Neuronal stem cell (in vitro differentiated cells): ENCODE results near the gene SERPINB12.

Experiments used
- DNase-seq: peaks from one replicate; pipeline ENCODE4 v3.0.0-alpha.2; 2013; ENCODE audit warnings: low spot score
- H2AFZ ChIP-seq: one replicate; pipeline ENCODE4 v1.6.1; 2013; ENCODE audit warnings: mild to moderate bottlenecking, low read length, inconsistent platforms
- H2AK5ac ChIP-seq: 2 replicates; pipeline ENCODE4 v1.6.1; 2013; ENCODE audit warnings: low read depth, mild to moderate bottlenecking, inconsistent platforms, low read length, moderate library complexity, mixed read lengths
- H2BK120ac ChIP-seq: 2 replicates; pipeline ENCODE4 v1.6.1; 2013; ENCODE audit warnings: low read depth, mild to moderate bottlenecking, inconsistent platforms, low read length, moderate library complexity, mixed read lengths
- H2BK12ac ChIP-seq: one replicate; pipeline ENCODE4 v1.6.1; 2013; ENCODE audit warnings: low read length, inconsistent platforms
- H2BK15ac ChIP-seq: 2 replicates; pipeline ENCODE4 v1.6.1; 2013; ENCODE audit warnings: mild to moderate bottlenecking, low read length, inconsistent platforms, mixed read lengths
- H2BK5ac ChIP-seq: one replicate; pipeline ENCODE4 v1.6.1; 2013; ENCODE audit warnings: inconsistent platforms, mild to moderate bottlenecking, low read length, moderate library complexity
- H3K14ac ChIP-seq: one replicate; pipeline ENCODE4 v1.6.1; 2013; ENCODE audit warnings: low read length, inconsistent platforms
- H3K18ac ChIP-seq: 2 replicates; pipeline ENCODE4 v1.6.1; 2013; ENCODE audit warnings: low read length, inconsistent platforms
- H3K23ac ChIP-seq: 2 replicates; pipeline ENCODE4 v1.6.1; 2013; ENCODE audit warnings: low read depth, mild to moderate bottlenecking, mixed read lengths, low read length, inconsistent platforms; ENCODE audit not compliant: poor library complexity
- H3K27ac ChIP-seq: replicated peaks from 3 replicates; pipeline ENCODE4 v1.5.1; 2013; ENCODE audit warnings: low read length, inconsistent platforms
- H3K27me3 ChIP-seq, 3 experiments: 2 replicates each; pipeline ENCODE4 v1.6.1; 2013; ENCODE audit warnings: low read length in 3 of 3, mild to moderate bottlenecking in 2 of 3, inconsistent platforms in 1 of 3, low read depth in 1 of 3, mixed read lengths in 1 of 3, moderate library complexity in 1 of 3; ENCODE audit not compliant: control insufficient read depth in 3 of 3, insufficient read depth in 3 of 3
- H3K36me3 ChIP-seq, 2 donors: replicated peaks in 1 of 2; 2 replicates each; pipeline ENCODE4 v1.6.1; 2013; ENCODE audit warnings: low read length in 2 of 2; ENCODE audit not compliant: control insufficient read depth in 2 of 2, insufficient read depth in 2 of 2
- H3K4ac ChIP-seq: 2 replicates; pipeline ENCODE4 v1.6.1; 2013; ENCODE audit warnings: inconsistent platforms, mild to moderate bottlenecking, low read length, moderate library complexity
- H3K4me1 ChIP-seq, 2 donors: 1 replicate in 1 of 2; 2 replicates in 1 of 2; pipeline ENCODE4 v1.6.1; 2013; ENCODE audit warnings: low read length in 2 of 2, low read depth in 1 of 2; ENCODE audit not compliant: control insufficient read depth in 2 of 2, insufficient read depth in 1 of 2
- H3K4me2 ChIP-seq: one replicate; pipeline ENCODE4 v1.6.1; 2013; ENCODE audit warnings: mild to moderate bottlenecking, low read length, inconsistent platforms; ENCODE audit not compliant: insufficient read depth, poor library complexity, severe bottlenecking
- H3K4me3 ChIP-seq, 2 donors: 2 replicates each; pipeline ENCODE4 v1.5.1; 2013; ENCODE audit warnings: low read length in 2 of 2, mild to moderate bottlenecking in 2 of 2, inconsistent platforms in 1 of 2, moderate library complexity in 1 of 2
- H3K79me1 ChIP-seq: one replicate; pipeline ENCODE4 v1.6.1; 2013; ENCODE audit warnings: low read depth, mild to moderate bottlenecking, inconsistent platforms, low read length, moderate library complexity
- H3K9ac ChIP-seq: one replicate; pipeline ENCODE4 v1.6.1; 2013; ENCODE audit warnings: mild to moderate bottlenecking, low read depth, low read length, inconsistent platforms; ENCODE audit not compliant: poor library complexity
- H3K9me3 ChIP-seq, 2 donors: replicated peaks in 1 of 2; 2 replicates each; pipeline versions ENCODE3 to v1.6.1; 2013; ENCODE audit warnings: low read length in 2 of 2, mild to moderate bottlenecking in 2 of 2, inconsistent platforms in 1 of 2, low read depth in 1 of 2, mixed read lengths in 1 of 2, moderate library complexity in 1 of 2; ENCODE audit not compliant: control insufficient read depth in 2 of 2, insufficient read depth in 1 of 2
- H4K8ac ChIP-seq: one replicate; pipeline ENCODE4 v1.6.1; 2013; ENCODE audit warnings: low read depth, mild to moderate bottlenecking, inconsistent platforms, low read length, moderate library complexity
- H4K91ac ChIP-seq: one replicate; pipeline ENCODE4 v1.6.1; 2013; ENCODE audit warnings: low read length, low read depth, mild to moderate bottlenecking, inconsistent platforms; ENCODE audit not compliant: poor library complexity
- WGBS, 2 donors: extraction: QIAGEN DNeasy Blood & Tissue Kit; methylation state at CpG; one replicate each; pipeline ENCODE4 v1.1.7; 2013; ENCODE audit warnings: missing lambda C conversion rate in 2 of 2, mixed read lengths in 1 of 2; ENCODE audit not compliant: insufficient read length in 2 of 2, insufficient replicate concordance in 1 of 2; ENCODE audit errors: extremely low coverage in 2 of 2; 5-methylcytosine and 5-hydroxymethylcytosine counted together

SERPINB12 gene

GRCh38 chr18:63520053-63520685, 22.0 kb upstream of the SERPINB12 start:
- no peak for DNase-seq
- Histone ChIP-seq H3K79me1 (no peaks in the 10 kb centered on the region), H4K91ac (no peak overlapping the region), H3K18ac (no peak overlapping the region), H3K4me1 (peaks cover 0 to 2% of the 10 kb centered on the region in 2 donors), H3K27me3 (no peaks in the 10 kb centered on the region), H3K4me2 (no peak overlapping the region), H4K8ac (no peak overlapping the region), H3K23ac (no peak overlapping the region), H3K36me3 (no peaks in the 10 kb centered on the region), H2BK120ac (no peak overlapping the region), H3K27ac (no peak overlapping the region), H2AK5ac (no peak overlapping the region), H2BK15ac (no peak overlapping the region), H3K9ac (no peak overlapping the region), H2BK5ac (no peak overlapping the region), H3K14ac (no peak overlapping the region), H2BK12ac (no peak overlapping the region), H3K4me3 (no peak overlapping the region), H3K9me3 (peaks cover 0 to 2% of the 10 kb centered on the region in 2 donors), H3K4ac (no peak overlapping the region), H2AFZ (peak overlapping the region; percentile 22)
- WGBS, 2 donors, result no CpG with 5 or more reads among the region's 3 CpGs

- H3K9me3 ChIP-seq, result peaks cover 0 to 2% of the 10 kb centered on the region in 2 donors
- no CpG with 5 or more reads among the region's 4 CpGs for WGBS, 2 donors
These were observed 18.5 kb upstream of the SERPINB12 start for GRCh38 chr18:63523660-63524059.

DNA sequence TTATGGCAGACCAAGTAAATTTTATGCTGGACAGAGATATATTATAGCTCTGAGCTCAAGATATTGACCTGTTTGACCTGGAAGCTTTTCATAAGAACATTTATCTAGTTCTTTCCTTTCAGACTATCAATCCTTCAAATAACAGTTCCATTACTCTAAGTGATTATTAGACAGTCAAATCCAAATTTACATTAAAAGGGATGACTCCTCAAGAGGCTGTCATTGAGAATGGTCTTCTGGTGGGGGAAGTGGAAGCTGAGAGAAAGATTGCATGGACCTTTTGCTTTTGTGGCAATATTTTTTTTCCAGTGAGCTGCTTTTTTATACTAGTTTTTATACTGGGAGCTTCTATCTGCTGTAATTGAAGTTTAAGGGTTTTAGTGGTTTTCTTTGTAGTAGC, 14.9 kb upstream of the SERPINB12 start:
- DNase-seq, result no peak
- H4K91ac ChIP-seq, result no peak overlapping the region
- no peaks in the 10 kb centered on the region for H3K27me3 ChIP-seq
- no peaks in the 10 kb centered on the region for H3K36me3 ChIP-seq
- H2AFZ ChIP-seq, result no peak overlapping the region
- H3K79me1 ChIP-seq, result no peaks in the 10 kb centered on the region
- H3K4me3 ChIP-seq, result no peak overlapping the region
- H3K4me2 ChIP-seq, result no peak overlapping the region
- peaks cover 0 to 2% of the 10 kb centered on the region in 2 donors for H3K9me3 ChIP-seq
- no peak overlapping the region for H4K8ac ChIP-seq
- H2BK5ac ChIP-seq, result no peak overlapping the region
- no peak overlapping the region for H3K4ac ChIP-seq
- H3K9ac ChIP-seq, result no peak overlapping the region
- H3K4me1 ChIP-seq, result no peaks in the 10 kb centered on the region
- H2AK5ac ChIP-seq, result no peak overlapping the region
- H3K23ac ChIP-seq, result no peak overlapping the region
- no peak overlapping the region for H3K18ac ChIP-seq
- H3K27ac ChIP-seq, result no peak overlapping the region
- H2BK12ac ChIP-seq, result no peak overlapping the region
- no peak overlapping the region for H2BK120ac ChIP-seq
- H3K14ac ChIP-seq, result no peak overlapping the region
- no peak overlapping the region for H2BK15ac ChIP-seq

More at GRCh38 chr18:63523660-63524059, 18.5 kb upstream of the SERPINB12 start:
- Histone ChIP-seq H3K4me2 (no peak overlapping the region), H3K4me3 (no peak overlapping the region), H4K91ac (no peak overlapping the region), H3K14ac (no peak overlapping the region), H3K27ac (no peak overlapping the region), H2BK15ac (no peak overlapping the region), H4K8ac (no peak overlapping the region), H3K36me3 (no peaks in the 10 kb centered on the region), H3K27me3 (no peaks in the 10 kb centered on the region), H2AFZ (peak overlapping the region; percentile 69), H2BK120ac (no peak overlapping the region), H2BK12ac (no peak overlapping the region), H3K4me1 (peaks cover 0 to under 1% of the 10 kb centered on the region in 2 donors), H3K79me1 (no peaks in the 10 kb centered on the region), H2BK5ac (no peak overlapping the region), H3K18ac (no peak overlapping the region), H3K23ac (no peak overlapping the region), H3K4ac (no peak overlapping the region), H2AK5ac (no peak overlapping the region), H3K9ac (no peak overlapping the region)
- no peak for DNase-seq

DNA sequence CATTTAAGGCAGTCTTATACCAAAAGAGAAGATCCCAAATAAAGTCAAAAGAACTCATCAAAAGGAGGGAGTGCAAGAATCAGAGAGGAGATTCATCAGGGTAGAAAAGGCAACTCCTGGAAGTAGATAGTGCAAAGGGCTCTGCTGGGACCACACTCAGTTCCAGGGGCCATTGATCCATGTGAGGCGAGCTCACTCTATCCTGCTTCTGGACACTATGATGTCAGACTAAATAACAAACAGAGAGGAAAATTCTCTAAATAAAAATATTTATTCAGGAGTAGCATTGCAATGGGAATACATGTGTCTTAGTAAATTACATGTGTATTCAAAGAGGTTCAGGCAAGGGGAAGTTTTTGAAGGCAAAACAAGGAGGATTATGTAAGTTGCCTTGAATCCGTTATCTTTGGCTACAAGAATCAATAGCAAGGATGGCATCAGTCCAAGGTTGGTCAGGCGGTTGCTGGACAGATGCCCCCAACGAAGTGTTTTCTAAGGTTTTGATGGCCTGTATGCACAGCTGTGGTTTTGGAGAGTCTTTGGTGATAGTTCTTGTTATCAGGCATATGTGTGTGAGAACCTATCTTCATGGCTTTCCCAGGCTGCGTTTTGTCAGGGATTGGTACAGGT, 13.2 kb upstream of the SERPINB12 start:
- Histone ChIP-seq H4K91ac (no peak overlapping the region), H3K4me2 (no peak overlapping the region), H2AK5ac (no peak overlapping the region), H2AFZ (no peak overlapping the region), H3K4ac (no peak overlapping the region), H2BK15ac (no peak overlapping the region), H3K9me3 (peaks cover 0 to 2% of the 10 kb centered on the region in 2 donors), H4K8ac (no peak overlapping the region), H3K23ac (no peak overlapping the region), H2BK5ac (no peak overlapping the region), H2BK12ac (no peak overlapping the region), H3K27ac (no peak overlapping the region), H3K79me1 (no peaks in the 10 kb centered on the region), H3K4me1 (no peaks in the 10 kb centered on the region), H3K27me3 (no peaks in the 10 kb centered on the region), H3K14ac (no peak overlapping the region), H3K36me3 (no peaks in the 10 kb centered on the region), H3K9ac (no peak overlapping the region), H3K4me3 (no peak overlapping the region), H2BK120ac (no peak overlapping the region), H3K18ac (no peak overlapping the region)
- DNase-seq, result no peak
- WGBS, 2 donors, result no CpG with 5 or more reads among the region's 5 CpGs
